Activated naive CD8-positive, alpha-beta T cell (primary cell): ENCODE data around the gene SREBF2.

ENCODE experiments used
- H3K27ac Mint-ChIP-seq: one replicate; pipeline ENCODE4 v1.8.0; 2021; ENCODE audit warnings: mixed read lengths
- H3K27me3 Mint-ChIP-seq: one replicate; pipeline ENCODE4 v1.8.0; 2021; ENCODE audit warnings: mixed read lengths
- H3K36me3 Mint-ChIP-seq: one replicate; pipeline ENCODE4 v1.8.0; 2021; ENCODE audit warnings: mixed read lengths
- H3K4me1 Mint-ChIP-seq: one replicate; pipeline ENCODE4 v1.8.0; 2021; ENCODE audit warnings: low read depth, mixed read lengths
- H3K4me3 Mint-ChIP-seq: one replicate; pipeline ENCODE4 v1.8.0; 2021; ENCODE audit warnings: mild to moderate bottlenecking, mixed read lengths
- H3K9me3 Mint-ChIP-seq: one replicate; pipeline ENCODE4 v1.8.0; 2021; ENCODE audit warnings: low read depth, mixed read lengths

SREBF2 gene

DNA sequence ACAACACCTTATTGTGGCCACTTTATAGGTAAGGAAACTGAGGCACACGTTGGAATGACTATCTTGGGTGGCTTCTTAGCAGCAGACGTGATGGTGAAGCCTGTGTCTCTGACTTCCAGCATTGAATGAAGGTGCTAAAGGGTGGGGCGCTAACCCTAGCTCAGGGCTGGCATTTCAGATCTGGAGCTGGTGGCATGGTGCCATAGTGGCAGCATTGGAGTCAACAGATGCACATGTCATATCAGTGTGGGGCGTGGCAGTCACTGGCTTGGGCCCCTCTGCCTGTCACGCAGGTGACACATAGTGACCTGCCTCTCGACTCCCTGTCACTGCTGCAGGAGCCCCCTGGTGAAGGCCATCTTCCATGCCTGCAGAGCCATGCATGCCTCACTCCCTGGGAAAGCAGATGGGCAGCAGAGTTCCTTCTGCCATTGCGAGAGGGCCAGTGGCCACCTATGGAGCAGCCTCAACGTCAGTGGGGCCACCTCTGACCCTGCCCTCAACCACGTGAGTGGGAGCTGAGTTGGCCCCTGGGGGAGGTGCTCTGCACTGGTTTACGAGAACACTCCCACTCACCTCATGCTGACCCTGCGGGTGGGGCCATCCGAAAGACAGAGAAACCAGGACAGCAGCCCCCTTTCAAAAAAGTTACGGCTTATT, 67.2 kb downstream of the SREBF2 start:
- Mint-ChIP-seq H3K27me3 (no peaks in the 10 kb centered on the region), H3K27ac (no peak overlapping the region), H3K4me1 (no peaks in the 10 kb centered on the region), H3K9me3 (no peaks in the 10 kb centered on the region), H3K4me3 (no peak overlapping the region), H3K36me3 (no peaks in the 10 kb centered on the region)

DNA sequence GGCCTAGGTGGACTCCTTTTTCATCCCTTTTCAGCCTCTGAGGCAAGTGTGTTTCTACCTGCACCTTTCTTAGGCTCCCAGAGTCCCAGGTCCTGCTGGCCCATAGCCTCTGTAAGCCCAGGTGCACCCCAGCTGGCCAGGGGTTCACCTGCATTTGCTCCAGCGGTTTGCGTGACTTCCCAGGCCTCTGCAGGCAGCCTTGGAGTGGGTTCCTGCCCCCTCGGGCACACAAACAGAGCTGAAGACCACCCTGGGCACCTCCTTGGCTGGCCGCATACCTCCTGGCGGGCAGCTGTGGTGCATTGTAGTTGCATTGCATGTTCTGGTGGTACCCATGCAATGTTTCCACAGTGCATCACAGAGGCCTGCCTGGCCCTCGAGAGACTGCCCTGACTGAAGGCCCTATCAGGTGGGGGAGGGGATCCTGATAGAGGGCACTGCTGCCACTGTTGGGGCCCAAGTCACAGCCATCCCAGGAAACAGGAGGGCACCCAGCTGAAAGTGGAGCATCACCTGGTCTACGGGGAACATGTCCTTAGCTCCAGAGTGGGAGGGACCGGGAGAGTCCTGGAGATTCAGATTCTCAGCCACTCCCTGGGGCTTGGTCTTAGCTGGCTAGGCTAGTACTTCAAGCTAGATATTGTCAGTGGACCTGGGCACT, 67.9 kb downstream of the SREBF2 start:
- Mint-ChIP-seq H3K27ac (no peak overlapping the region), H3K27me3 (no peaks in the 10 kb centered on the region), H3K9me3 (no peaks in the 10 kb centered on the region), H3K36me3 (no peaks in the 10 kb centered on the region), H3K4me1 (no peaks in the 10 kb centered on the region), H3K4me3 (no peak overlapping the region)

DNA sequence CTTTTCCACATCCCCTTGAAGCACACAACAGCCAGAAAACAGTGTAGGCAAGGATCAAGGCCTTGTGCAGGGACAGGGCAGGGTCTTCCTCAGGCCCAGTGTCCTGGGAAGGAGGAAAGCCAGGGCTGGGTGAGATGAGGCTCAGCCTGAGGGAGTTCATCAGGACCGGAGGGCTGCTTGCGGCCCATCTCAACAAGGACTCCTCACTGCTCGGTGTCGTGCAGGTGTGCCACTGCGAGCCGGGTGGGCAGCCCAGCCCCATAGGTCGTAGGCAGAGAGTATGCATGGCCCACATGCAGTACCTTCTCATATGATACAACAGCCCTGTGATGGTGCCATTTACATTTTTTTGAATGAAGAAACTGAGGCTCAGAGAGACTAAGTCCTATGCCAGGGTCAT, 69.1 kb downstream of the SREBF2 start:
- H3K36me3 Mint-ChIP-seq: no peaks in the 10 kb centered on the region
- H3K4me1 Mint-ChIP-seq: no peaks in the 10 kb centered on the region
- no peaks in the 10 kb centered on the region for H3K9me3 Mint-ChIP-seq
- no peak overlapping the region for H3K27ac Mint-ChIP-seq
- H3K4me3 Mint-ChIP-seq: no peak overlapping the region
- no peaks in the 10 kb centered on the region for H3K27me3 Mint-ChIP-seq

DNA sequence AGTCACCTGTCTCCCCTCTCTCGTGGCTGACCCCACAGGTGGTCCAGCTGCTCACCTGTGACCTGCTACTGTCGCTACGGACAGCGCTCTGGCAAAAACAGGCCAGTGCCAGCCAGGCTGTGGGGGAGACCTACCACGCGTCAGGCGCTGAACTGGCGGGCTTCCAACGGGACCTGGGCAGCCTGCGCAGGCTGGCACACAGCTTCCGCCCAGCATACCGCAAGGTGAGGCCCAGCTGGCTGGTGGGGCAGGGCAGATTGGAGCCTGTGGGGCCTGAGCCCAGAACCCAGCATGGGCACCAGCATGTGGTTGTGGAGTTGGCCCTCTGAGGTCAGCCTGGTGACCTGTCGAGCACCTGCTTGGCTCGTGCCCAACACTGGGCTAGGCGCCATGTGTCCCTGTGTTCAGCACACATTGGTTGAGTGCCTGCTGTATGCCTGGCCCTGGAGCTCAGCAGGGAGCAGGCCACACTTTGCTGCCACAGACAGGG, 70.1 kb downstream of the SREBF2 start:
- no peak overlapping the region for H3K27ac Mint-ChIP-seq
- H3K9me3 Mint-ChIP-seq: no peaks in the 10 kb centered on the region
- H3K4me3 Mint-ChIP-seq: no peak overlapping the region
- peaks cover 5% of the 10 kb centered on the region for H3K4me1 Mint-ChIP-seq
- no peaks in the 10 kb centered on the region for H3K36me3 Mint-ChIP-seq
- H3K27me3 Mint-ChIP-seq: no peaks in the 10 kb centered on the region

DNA sequence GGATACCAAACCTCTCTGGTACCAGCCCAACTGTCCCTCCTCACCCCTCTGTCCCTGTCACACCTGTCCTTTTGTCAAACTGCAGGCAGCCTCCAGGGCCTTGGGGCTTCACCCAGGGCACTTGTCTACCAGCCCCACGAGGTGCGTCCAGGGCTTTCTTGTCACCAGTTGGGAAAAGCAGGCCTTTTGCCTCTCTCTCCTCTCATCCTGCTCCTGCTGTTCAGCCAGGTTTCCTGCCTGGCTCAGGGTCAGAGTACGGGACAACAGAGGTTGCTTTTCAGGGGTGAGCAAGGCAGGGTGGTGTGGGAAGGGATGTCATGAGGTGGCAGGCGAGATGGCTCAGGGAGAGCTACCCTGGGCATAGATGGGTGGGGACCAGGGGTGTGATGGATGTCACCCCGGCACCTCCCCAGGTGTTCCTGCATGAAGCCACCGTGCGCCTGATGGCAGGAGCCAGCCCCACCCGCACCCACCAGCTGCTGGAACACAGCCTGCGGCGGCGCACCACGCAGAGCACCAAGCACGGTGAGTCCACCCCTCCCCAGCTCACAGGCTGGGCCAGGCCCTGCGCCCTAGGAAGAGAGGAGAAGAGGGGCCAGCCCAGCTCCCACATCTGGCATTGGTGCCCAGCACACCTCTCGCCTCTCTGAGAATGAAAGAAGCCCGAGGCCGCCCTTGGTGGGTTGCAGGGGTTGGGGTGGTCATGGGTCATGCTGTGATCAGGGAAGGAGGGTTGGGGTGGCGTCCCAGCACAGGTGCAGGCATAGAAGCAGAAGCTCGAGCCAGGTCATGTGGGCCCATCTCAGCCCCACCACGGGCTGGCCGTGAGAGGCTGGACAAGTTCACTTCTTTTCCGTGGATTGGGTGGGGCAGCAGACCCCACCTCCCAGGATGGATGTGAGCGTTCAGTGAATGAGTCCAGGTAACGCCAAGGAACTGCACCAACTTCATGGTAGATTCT, 71.8 kb downstream of the SREBF2 start:
- H3K27me3 Mint-ChIP-seq: no peaks in the 10 kb centered on the region
- no peaks in the 10 kb centered on the region for H3K36me3 Mint-ChIP-seq
- H3K4me1 Mint-ChIP-seq: peaks cover 17% of the 10 kb centered on the region
- H3K4me3 Mint-ChIP-seq: no peak overlapping the region
- H3K27ac Mint-ChIP-seq: no peak overlapping the region
- no peaks in the 10 kb centered on the region for H3K9me3 Mint-ChIP-seq

DNA sequence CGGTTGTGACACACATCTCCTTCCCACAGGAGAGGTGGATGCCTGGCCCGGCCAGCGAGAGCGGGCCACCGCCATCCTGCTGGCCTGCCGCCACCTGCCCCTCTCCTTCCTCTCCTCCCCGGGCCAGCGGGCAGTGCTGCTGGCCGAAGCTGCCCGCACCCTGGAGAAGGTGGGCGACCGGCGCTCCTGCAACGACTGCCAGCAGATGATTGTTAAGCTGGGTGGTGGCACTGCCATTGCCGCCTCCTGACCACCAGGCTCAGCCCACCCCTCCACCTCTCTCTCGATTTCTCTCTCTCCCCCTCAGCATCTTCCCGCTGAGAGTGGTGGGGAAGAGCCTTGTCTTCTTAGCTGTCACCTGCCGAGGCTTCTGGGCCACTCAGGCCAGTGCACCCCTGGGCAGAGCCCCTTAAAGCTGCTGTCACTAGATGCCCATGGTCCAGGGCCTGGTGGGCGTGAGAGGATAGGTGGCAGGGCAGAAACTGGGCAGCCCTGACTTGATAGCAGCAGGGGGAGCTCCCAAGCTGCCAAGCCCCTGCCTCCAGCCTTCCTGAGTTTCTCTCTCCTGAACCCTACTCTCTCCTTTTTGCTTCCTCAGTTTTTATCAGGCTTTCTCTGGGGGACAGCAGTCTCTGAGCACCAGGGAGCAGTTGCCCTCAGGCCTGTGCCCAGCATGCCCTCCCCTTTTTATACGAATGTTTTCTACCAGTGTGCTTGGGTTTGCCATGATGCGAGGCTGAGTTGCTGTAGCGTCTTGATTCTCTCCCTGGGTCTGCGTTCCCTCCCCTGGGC, 72.7 kb downstream of the SREBF2 start:
- Mint-ChIP-seq H3K4me3 (no peak overlapping the region), H3K27me3 (no peaks in the 10 kb centered on the region), H3K9me3 (no peaks in the 10 kb centered on the region), H3K4me1 (peaks cover 17% of the 10 kb centered on the region), H3K27ac (no peak overlapping the region), H3K36me3 (no peaks in the 10 kb centered on the region)

DNA sequence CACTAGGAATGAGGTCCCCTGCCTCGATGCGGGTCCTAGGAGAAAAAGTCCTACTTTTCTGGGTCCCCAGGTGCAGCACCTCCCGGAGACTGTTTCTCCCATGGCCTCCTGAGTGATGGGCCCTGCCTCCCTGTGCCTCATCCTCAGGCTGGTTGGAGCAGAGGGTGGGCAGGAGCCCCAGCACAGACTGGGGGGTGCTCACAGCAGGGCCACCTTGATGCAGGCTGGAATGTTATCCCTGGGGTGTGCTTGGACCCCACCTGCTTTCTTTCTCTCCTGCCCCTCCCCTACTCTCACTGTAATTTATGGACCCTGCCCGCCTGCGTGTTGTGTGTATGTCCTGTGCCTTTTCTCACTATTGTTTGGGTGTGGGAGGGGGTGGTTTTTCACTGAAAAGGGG, 73.9 kb downstream of the SREBF2 start:
- no peak overlapping the region for H3K27ac Mint-ChIP-seq
- H3K36me3 Mint-ChIP-seq: no peaks in the 10 kb centered on the region
- H3K9me3 Mint-ChIP-seq: no peaks in the 10 kb centered on the region

DNA sequence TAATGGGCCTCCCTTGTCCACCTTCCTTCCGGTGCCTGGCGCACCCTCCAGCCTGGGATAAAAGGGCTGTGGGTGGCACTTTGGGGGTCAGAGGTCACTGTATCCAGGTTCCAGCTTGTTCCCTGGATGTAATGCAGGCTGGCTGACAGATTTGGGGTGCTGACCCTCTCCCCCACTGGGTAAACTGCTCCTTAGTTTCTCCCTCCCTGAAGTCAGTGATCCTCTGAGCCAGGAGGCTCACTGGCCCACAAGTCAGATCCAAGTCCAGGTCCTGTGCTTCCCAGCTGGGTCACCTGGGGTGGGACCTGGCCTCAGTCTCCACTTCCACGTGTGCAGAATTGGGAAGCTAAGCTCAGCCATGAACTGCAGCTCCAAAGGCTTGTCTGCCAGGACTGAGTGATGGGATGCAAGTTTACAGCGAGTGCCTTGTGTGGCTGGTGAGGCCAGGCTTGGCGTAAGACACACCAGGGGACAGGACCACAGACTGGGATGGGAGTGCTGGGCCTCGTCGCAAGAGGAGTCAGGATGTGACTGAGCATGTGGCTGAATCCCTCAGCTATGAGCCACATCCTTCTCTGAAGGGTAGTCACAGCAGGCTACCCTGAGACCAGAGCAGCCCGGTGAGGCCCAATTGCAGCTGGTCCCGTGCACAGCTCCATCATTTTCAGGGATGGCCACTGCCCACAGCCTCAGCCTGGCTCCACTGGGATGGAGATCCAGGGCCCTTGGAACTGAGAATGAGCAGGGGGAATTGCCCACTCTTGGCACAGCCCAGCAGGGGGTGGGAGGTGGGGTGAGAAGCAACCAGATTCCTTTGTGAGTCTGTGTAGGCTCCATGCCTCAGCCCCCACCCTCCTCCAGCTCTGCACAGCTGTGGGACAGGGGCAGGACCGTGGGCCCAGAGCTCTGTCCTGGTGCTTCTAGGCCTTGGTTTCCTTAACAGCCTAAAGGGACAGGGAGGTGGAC, 74.8 kb downstream of the SREBF2 start:
- Mint-ChIP-seq H3K9me3 (no peaks in the 10 kb centered on the region), H3K27me3 (no peaks in the 10 kb centered on the region), H3K36me3 (no peaks in the 10 kb centered on the region), H3K27ac (no peak overlapping the region), H3K4me3 (no peak overlapping the region), H3K4me1 (peaks cover 20% of the 10 kb centered on the region)

More for the DNA sequence above, 73.9 kb downstream of the SREBF2 start:
- Mint-ChIP-seq H3K4me1 (peaks cover 20% of the 10 kb centered on the region), H3K4me3 (no peak overlapping the region), H3K27me3 (no peaks in the 10 kb centered on the region)

DNA sequence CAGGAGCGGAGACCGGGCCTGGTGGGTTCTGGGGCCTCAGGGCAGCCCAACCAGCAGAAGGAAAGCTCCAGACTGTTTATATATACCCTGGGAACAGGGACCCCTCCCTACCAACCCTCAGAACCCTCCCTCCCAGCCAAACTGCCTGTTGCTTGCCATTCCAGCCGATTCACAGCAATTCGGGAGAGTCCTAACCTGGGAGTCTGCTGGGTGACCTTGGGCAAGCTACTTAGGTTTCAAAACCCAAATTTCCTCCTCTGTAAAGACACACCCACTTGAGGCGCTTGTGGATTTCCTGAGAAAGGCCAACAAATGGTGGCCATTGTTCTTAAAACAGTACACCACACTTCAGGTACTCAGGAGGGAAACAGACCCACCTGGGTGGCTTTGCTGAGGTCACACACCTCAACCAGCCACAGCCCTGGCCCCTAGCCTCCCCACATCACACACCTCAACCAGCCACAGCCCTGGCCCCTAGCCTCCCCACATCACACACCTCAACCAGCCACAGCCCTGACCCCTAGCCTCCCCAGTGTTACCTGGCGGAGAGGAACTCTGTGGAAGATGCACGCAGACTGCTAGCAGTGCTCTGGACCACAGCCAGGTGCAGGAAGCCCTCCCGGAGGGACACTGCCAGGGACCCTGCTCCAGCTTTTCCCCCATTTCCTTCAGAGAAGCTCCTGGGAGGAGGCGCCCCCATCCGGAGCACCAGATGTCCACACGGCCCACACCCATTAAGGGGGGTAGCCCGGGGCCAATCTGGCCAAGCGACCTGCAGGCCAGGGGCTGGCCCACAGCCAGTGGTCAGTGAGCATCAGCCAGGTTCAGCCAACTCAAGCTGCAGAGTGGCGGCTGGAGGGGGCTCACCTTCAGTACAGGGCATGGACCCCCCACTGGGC, 75.8 kb downstream of the SREBF2 start:
- Mint-ChIP-seq H3K27me3 (no peaks in the 10 kb centered on the region), H3K4me1 (peaks cover 24% of the 10 kb centered on the region), H3K27ac (no peak overlapping the region), H3K4me3 (no peak overlapping the region), H3K9me3 (no peaks in the 10 kb centered on the region), H3K36me3 (no peaks in the 10 kb centered on the region)

DNA sequence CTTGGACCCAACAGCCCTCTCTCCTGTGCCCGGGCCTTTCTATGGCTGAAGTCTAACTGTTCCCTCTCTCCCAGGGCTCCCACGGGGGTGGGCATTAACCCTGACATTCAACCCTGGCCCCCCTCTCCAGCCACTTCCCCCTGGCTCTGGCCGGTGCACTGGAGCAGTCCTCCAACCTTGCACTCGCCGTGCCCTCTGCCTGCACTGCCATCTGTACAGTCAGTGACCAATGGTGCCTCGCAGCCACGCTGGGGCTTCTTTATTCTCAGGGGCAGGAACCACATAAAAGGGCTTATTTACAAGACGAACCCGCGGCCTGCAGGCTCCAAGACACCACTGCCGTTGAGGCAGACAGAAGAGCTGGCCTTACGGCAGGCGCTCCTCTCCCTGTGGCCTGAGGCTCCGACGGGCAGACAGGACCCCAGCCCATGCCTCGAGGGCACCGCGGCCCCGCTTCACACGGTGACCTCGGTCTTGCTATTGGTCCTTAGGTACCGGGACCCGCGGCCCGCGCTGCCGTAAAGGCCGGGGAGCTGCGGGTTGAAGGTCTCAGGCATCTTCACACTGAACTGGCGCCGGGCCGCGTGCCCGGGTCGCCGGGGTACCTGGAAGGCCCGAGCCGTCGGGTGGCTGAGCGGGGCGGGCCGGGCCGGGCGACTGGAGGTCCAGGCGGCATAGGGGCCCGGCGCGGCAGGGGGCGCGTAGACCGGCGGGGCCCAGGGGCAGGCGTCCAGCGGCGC, 76.6 kb downstream of the SREBF2 start:
- Mint-ChIP-seq H3K27ac (no peak overlapping the region), H3K9me3 (no peaks in the 10 kb centered on the region), H3K4me3 (peak overlapping the region; percentile 58), H3K27me3 (no peaks in the 10 kb centered on the region), H3K4me1 (peaks cover 24% of the 10 kb centered on the region), H3K36me3 (no peaks in the 10 kb centered on the region)

DNA sequence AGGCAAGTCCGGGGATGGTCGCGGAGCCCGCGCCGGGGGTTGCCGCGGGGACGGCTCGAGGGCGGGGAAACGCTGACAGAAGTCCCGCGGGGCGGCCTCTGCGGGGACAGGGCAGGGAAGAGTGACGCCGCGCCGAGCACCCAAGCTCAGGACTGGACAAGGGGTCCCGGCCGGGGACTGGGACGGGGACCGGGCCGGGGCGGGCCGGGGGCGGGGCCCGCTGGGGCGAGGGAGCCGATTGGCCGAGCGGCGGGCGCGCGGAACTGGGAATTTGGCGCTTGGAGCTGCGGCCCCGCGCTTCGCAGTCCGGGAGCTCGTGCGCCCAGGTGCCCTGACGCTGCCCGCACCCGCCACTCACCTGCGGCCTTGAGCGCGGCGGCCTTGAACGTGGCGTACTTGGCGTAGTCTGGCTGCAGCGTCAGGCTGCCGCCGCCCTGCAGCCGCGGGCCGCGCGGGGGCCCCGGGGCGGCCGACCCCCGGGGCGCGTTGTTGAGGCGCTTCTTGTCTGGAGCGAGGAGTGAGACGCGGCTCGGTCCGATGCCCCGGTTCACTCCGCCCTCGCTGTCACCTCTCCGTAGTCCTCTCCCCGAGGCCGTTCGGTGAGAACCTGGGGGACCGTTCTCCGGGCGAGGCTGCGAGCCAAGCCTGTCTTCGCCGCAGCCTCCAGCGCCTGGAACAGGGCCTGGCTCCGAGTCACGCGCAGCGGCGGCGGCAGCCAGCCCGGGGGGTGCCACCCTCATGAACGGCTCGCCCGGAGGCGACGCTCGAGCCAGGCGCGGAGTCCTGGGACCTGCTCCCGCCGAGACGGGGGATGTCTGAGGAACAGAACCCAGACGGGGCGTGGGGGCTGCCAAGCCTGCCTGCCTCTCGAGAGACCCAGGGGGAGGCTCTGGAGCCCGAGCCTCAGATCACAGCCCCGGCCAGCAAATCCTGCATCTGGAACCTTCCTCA, 77.4 kb downstream of the SREBF2 start:
- no peaks in the 10 kb centered on the region for H3K9me3 Mint-ChIP-seq
- H3K27ac Mint-ChIP-seq: no peak overlapping the region
- no peak overlapping the region for H3K4me3 Mint-ChIP-seq
- no peaks in the 10 kb centered on the region for H3K27me3 Mint-ChIP-seq
- H3K4me1 Mint-ChIP-seq: peaks cover 24% of the 10 kb centered on the region
- no peaks in the 10 kb centered on the region for H3K36me3 Mint-ChIP-seq
